Stimulated activated naive CD8-positive, alpha-beta T cell treated with anti-CD3 and anti-CD28 coated beads, Interleukin-15, Interleukin-2, amounts not matched to agents 100 U/mL and 50 U/mL, for 24 hours (primary cell): Measurements from ENCODE around the gene RETSAT.
"Not testable (repeated sequence)": the region's sequence is repeated elsewhere in the genome, so short reads cannot be mapped to it uniquely, and the experiment has no call there.

Experiments used
- ATAC-seq: fragments of 150-1000 bp; cut with Tn5 transposase; one replicate; pipeline ENCODE4 v1.10.0; 2021
- DNase-seq: peaks from one replicate; pipeline ENCODE4 v3.0.0; 2021

RETSAT gene

GRCh38 chr2:85330839-85331636 lies 23.3 kb downstream of the RETSAT start:
- ATAC-seq: no peak
- no peak for DNase-seq

GRCh38 chr2:85329701-85330100 lies 24.6 kb downstream of the RETSAT start:
- not testable (repeated sequence) for ATAC-seq

GRCh38 chr2:85329181-85329651 lies 25.1 kb downstream of the RETSAT start:
- DNase-seq: no peak
- no peak for ATAC-seq

More at GRCh38 chr2:85329701-85330100, 24.6 kb downstream of the RETSAT start:
- not testable (repeated sequence) for DNase-seq

GRCh38 chr2:85327822-85328617 lies 26.3 kb downstream of the RETSAT start, which contains the start of gene TGOLN2:
TSS of gene TGOLN2 (minus strand) at chr2:85327989. CDS start at chr2:85327962, 27 bp downstream.
- ATAC-seq (peak; percentile 92), DNase-seq (peak; percentile 95)

GRCh38 chr2:85327160-85327821 lies 27.0 kb downstream of the RETSAT start:
- ATAC-seq (peak; percentile 20), DNase-seq (peak; percentile 66)

GRCh38 chr2:85326406-85327159 lies 27.7 kb downstream of the RETSAT start:
- ATAC-seq: peak; percentile 42

GRCh38 chr2:85325466-85325811 lies 28.9 kb downstream of the RETSAT start:
- no peak for ATAC-seq
- no peak for DNase-seq

More at GRCh38 chr2:85326406-85327159, 27.7 kb downstream of the RETSAT start:
- DNase-seq: peak; percentile 47

- no peak for DNase-seq
- no peak for ATAC-seq
Measured at GRCh38 chr2:85324639-85325465, 29.5 kb downstream of the RETSAT start.

- not testable (repeated sequence) for ATAC-seq, DNase-seq
Measured at GRCh38 chr2:85323988-85324367, 30.4 kb downstream of the RETSAT start.

- ATAC-seq: no peak
- no peak for DNase-seq
Measured at GRCh38 chr2:85323351-85323987, 30.9 kb downstream of the RETSAT start.

GRCh38 chr2:85319796-85320195 lies 34.5 kb downstream of the RETSAT start:
- no peak for ATAC-seq
- no peak for DNase-seq

- DNase-seq: peak; percentile 57
- peak; percentile 89 for ATAC-seq
Measured at GRCh38 chr2:85318222-85319074, 35.9 kb downstream of the RETSAT start.

GRCh38 chr2:85315921-85316320 lies 38.4 kb downstream of the RETSAT start:
- DNase-seq, ATAC-seq: not testable (repeated sequence)

- ATAC-seq (no peak), DNase-seq (no peak)
Measured at GRCh38 chr2:85314884-85315242, 39.5 kb downstream of the RETSAT start.

- DNase-seq (no peak), ATAC-seq (no peak)
Measured at GRCh38 chr2:85312404-85312803, 41.9 kb downstream of the RETSAT start.

- ATAC-seq (no peak), DNase-seq (no peak)
Measured at GRCh38 chr2:85310330-85310729, 44.0 kb downstream of the RETSAT start.

- DNase-seq: peak; percentile 20
- ATAC-seq: no peak
Measured at GRCh38 chr2:85309699-85310321, 44.5 kb downstream of the RETSAT start.

GRCh38 chr2:85308896-85309555 lies 45.3 kb downstream of the RETSAT start:
- peak; percentile 26 for DNase-seq

More at GRCh38 chr2:85308896-85309555, 45.3 kb downstream of the RETSAT start:
- ATAC-seq: peak; percentile 19
